Neural progenitor cell (in vitro differentiated cells): ENCODE data around the gene CD244. TPM values are rescaled to one million over a fixed set of nuclear protein-coding genes. Genes with fewer than 3 reads are reported as not detected.

Experiments used
- DNase-seq: peaks from one replicate; pipeline ENCODE4 v3.0.0-alpha.2; 2016; ENCODE audit warnings: low spot score
- H2AFZ ChIP-seq: fragments of 200-600 bp; sonication (generic); replicated peaks from 2 replicates; pipeline ENCODE4 v1.6.1; 2016; ENCODE audit warnings: antibody characterized with exemption
- H3F3A ChIP-seq: fragments of 200-600 bp; sonication (generic); 2 replicates; pipeline ENCODE4 v1.6.1; 2016; ENCODE audit warnings: antibody characterized with exemption, low read depth
- H3K27ac ChIP-seq: fragments of 200-600 bp; sonication (generic); 2 replicates; pipeline ENCODE4 v1.5.1; 2016; ENCODE audit warnings: mild to moderate bottlenecking
- H3K27me3 ChIP-seq: fragments of 200-600 bp; sonication (generic); 2 replicates; pipeline ENCODE4 v1.6.1; 2016; ENCODE audit warnings: mild to moderate bottlenecking, moderate library complexity
- H3K36me3 ChIP-seq: fragments of 200-600 bp; sonication (generic); 2 replicates; pipeline ENCODE4 v1.5.1; 2016
- H3K4me1 ChIP-seq: fragments of 200-600 bp; sonication (generic); 2 replicates; pipeline ENCODE4 v1.6.1; 2016; ENCODE audit warnings: mixed run types
- H3K4me2 ChIP-seq: fragments of 200-600 bp; sonication (generic); 2 replicates; pipeline ENCODE4 v1.6.1; 2016
- H3K4me3 ChIP-seq: fragments of 200-600 bp; sonication (generic); 2 replicates; pipeline ENCODE4 v1.5.1; 2016
- H3K79me2 ChIP-seq: fragments of 200-600 bp; sonication (generic); 2 replicates; pipeline ENCODE4 v1.6.1; 2016; ENCODE audit warnings: low read depth
- H3K9ac ChIP-seq: fragments of 200-600 bp; sonication (generic); 2 replicates; pipeline ENCODE4 v1.6.1; 2016
- H3K9me3 ChIP-seq: fragments of 200-600 bp; sonication (generic); 2 replicates; pipeline ENCODE4 v1.5.1; 2016; ENCODE audit warnings: low read depth
- H4K20me1 ChIP-seq: fragments of 200-600 bp; sonication (generic); 2 replicates; pipeline ENCODE4 v1.6.1; 2016; ENCODE audit warnings: low read depth
- H3K27ac Mint-ChIP-seq: 3 replicates; pipeline ENCODE4 v1.8.0; 2021; ENCODE audit warnings: mixed read lengths
- H3K27me3 Mint-ChIP-seq: 2 replicates; pipeline ENCODE4 v1.8.0; 2022; ENCODE audit warnings: low read depth, mild to moderate bottlenecking, inconsistent platforms, moderate library complexity, mixed read lengths; ENCODE audit not compliant: insufficient read depth
- H3K36me3 Mint-ChIP-seq: 3 replicates; pipeline ENCODE4 v1.8.0; 2021; ENCODE audit warnings: mixed read lengths
- H3K4me1 Mint-ChIP-seq: 3 replicates; pipeline ENCODE4 v1.8.0; 2021; ENCODE audit warnings: mixed read lengths
- H3K4me3 Mint-ChIP-seq: 3 replicates; pipeline ENCODE4 v1.8.0; 2021; ENCODE audit warnings: mild to moderate bottlenecking, moderate library complexity, mixed read lengths
- H3K9me3 Mint-ChIP-seq: 3 replicates; pipeline ENCODE4 v1.8.0; 2020; ENCODE audit warnings: mixed read lengths
- EZH2 ChIP-seq: fragments of 200-600 bp; sonication (generic); IDR thresholded peaks from 2 replicates; pipeline ENCODE4 v1.6.1; 2017; ENCODE audit warnings: antibody characterized with exemption, mild to moderate bottlenecking, moderate library complexity
- EZH2phosphoT487 ChIP-seq: fragments of 200-600 bp; sonication (generic); IDR thresholded peaks from 2 replicates; pipeline ENCODE4 v1.6.1; 2017; ENCODE audit warnings: antibody characterized with exemption
- total RNA-seq: library from RNA; depleted of rRNA; stranded (reverse); fragments of >200 nt; gene quantifications from 2 replicates; pipeline ENCODE4 v1.2.3, GENCODE V29; 2015; ENCODE audit warnings: low replicate concordance
- TF ChIP-seq, protein P1 (sequence below): fragments of 200-600 bp; sonication (generic); IDR thresholded peaks from 2 replicates; pipeline ENCODE4 v1.5.1; 2017; ENCODE audit warnings: antibody characterized with exemption, mild to moderate bottlenecking

Gene CD244
- total RNA-seq, 1 donor from 2014 or later = not detected

DNA sequence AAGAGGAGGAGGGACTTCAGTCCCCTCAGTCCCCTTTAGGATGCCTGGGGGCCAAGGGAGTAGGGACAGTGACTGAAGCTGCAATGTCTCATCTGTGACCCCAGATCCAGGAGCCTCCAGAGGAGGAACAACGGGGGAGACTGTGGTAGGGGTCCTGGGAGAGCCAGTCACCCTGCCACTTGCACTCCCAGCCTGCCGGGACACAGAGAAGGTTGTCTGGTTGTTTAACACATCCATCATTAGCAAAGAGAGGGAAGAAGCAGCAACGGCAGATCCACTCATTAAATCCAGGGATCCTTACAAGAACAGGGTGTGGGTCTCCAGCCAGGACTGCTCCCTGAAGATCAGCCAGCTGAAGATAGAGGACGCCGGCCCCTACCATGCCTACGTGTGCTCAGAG, 48.4 kb downstream of the CD244 start:
- Histone ChIP-seq H4K20me1 (no peaks in the 10 kb centered on the region), H3K79me2 (no peaks in the 10 kb centered on the region), H2AFZ (no peak overlapping the region), H3K9ac (no peak overlapping the region), H3K4me3 (no peak overlapping the region), H3K36me3 (no peaks in the 10 kb centered on the region), H3F3A (no peaks in the 10 kb centered on the region), H3K4me2 (no peak overlapping the region), H3K27ac (no peak overlapping the region), H3K9me3 (no peaks in the 10 kb centered on the region), H3K27me3 (no peaks in the 10 kb centered on the region), H3K4me1 (peaks cover 14% of the 10 kb centered on the region)
- no peak overlapping the region for H3K27ac Mint-ChIP-seq
- no peaks in the 10 kb centered on the region for H3K9me3 Mint-ChIP-seq
- TF ChIP-seq, protein P1, sequence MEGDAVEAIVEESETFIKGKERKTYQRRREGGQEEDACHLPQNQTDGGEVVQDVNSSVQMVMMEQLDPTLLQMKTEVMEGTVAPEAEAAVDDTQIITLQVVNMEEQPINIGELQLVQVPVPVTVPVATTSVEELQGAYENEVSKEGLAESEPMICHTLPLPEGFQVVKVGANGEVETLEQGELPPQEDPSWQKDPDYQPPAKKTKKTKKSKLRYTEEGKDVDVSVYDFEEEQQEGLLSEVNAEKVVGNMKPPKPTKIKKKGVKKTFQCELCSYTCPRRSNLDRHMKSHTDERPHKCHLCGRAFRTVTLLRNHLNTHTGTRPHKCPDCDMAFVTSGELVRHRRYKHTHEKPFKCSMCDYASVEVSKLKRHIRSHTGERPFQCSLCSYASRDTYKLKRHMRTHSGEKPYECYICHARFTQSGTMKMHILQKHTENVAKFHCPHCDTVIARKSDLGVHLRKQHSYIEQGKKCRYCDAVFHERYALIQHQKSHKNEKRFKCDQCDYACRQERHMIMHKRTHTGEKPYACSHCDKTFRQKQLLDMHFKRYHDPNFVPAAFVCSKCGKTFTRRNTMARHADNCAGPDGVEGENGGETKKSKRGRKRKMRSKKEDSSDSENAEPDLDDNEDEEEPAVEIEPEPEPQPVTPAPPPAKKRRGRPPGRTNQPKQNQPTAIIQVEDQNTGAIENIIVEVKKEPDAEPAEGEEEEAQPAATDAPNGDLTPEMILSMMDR = no peak
- TF ChIP-seq EZH2 (no peak), EZH2phosphoT487 (no peak)
- no peaks in the 10 kb centered on the region for H3K36me3 Mint-ChIP-seq
- H3K4me1 Mint-ChIP-seq = peaks cover 8% of the 10 kb centered on the region
- no peak overlapping the region for H3K4me3 Mint-ChIP-seq
- no peak for DNase-seq
- peaks cover 6% of the 10 kb centered on the region for H3K27me3 Mint-ChIP-seq

- no peak overlapping the region for H3K4me3 ChIP-seq
- Mint-ChIP-seq H3K9me3 (peaks cover under 1% of the 10 kb centered on the region), H3K36me3 (no peaks in the 10 kb centered on the region), H3K4me3 (no peak overlapping the region), H3K4me1 (peaks cover 4% of the 10 kb centered on the region), H3K27ac (no peak overlapping the region), H3K27me3 (peaks cover 6% of the 10 kb centered on the region)
- TF ChIP-seq, protein P1 = no peak
- TF ChIP-seq EZH2 (no peak), EZH2phosphoT487 (no peak)
- H3K4me1 ChIP-seq = peaks cover 5% of the 10 kb centered on the region
- H3K27ac ChIP-seq = no peak overlapping the region
- no peaks in the 10 kb centered on the region for H3F3A ChIP-seq
- H3K36me3 ChIP-seq = no peaks in the 10 kb centered on the region
- no peak overlapping the region for H2AFZ ChIP-seq
- DNase-seq = no peak
- H3K27me3 ChIP-seq = no peaks in the 10 kb centered on the region
- no peak overlapping the region for H3K9ac ChIP-seq
- no peak overlapping the region for H3K4me2 ChIP-seq
- H3K9me3 ChIP-seq = no peaks in the 10 kb centered on the region
- H4K20me1 ChIP-seq = no peaks in the 10 kb centered on the region
- no peaks in the 10 kb centered on the region for H3K79me2 ChIP-seq
Measured at GRCh38 chr1:160813215-160813614, 49.5 kb downstream of the CD244 start.

- no peak overlapping the region for H3K27ac ChIP-seq
- no peak overlapping the region for H3K4me2 ChIP-seq
- no peak for TF ChIP-seq EZH2phosphoT487
- TF ChIP-seq, protein P1 = no peak
- TF ChIP-seq EZH2 = no peak
- no peak overlapping the region for H3K4me3 Mint-ChIP-seq
- H4K20me1 ChIP-seq = no peaks in the 10 kb centered on the region
- H2AFZ ChIP-seq = no peak overlapping the region
- peaks cover 9% of the 10 kb centered on the region for H3K27me3 Mint-ChIP-seq
- H3K4me1 Mint-ChIP-seq = no peaks in the 10 kb centered on the region
- no peaks in the 10 kb centered on the region for H3F3A ChIP-seq
- H3K79me2 ChIP-seq = no peaks in the 10 kb centered on the region
- no peak overlapping the region for H3K4me3 ChIP-seq
- DNase-seq = no peak
- peaks cover 14% of the 10 kb centered on the region for H3K9me3 Mint-ChIP-seq
- H3K9ac ChIP-seq = no peak overlapping the region
- H3K4me1 ChIP-seq = no peaks in the 10 kb centered on the region
- no peak overlapping the region for H3K27ac Mint-ChIP-seq
- no peaks in the 10 kb centered on the region for H3K27me3 ChIP-seq
- H3K9me3 ChIP-seq = peaks cover 3% of the 10 kb centered on the region
- H3K36me3 ChIP-seq = no peaks in the 10 kb centered on the region
- H3K36me3 Mint-ChIP-seq = no peaks in the 10 kb centered on the region
Measured at GRCh38 chr1:160811147-160811546, 51.5 kb downstream of the CD244 start.
